Measurements from ENCODE around the gene MYH6. TPM values are rescaled to one million over a fixed set of nuclear protein-coding genes. Genes with fewer than 3 reads are reported as not detected.
"Not testable (repeated sequence)": the region's sequence is repeated elsewhere in the genome, so short reads cannot be mapped to it uniquely, and the experiment has no call there.

The MYH6 gene
- total and polyA plus RNA-seq, 8 donors = 0.03 to 1.5 (median 0.05) TPM; not detected in 3

DNA sequence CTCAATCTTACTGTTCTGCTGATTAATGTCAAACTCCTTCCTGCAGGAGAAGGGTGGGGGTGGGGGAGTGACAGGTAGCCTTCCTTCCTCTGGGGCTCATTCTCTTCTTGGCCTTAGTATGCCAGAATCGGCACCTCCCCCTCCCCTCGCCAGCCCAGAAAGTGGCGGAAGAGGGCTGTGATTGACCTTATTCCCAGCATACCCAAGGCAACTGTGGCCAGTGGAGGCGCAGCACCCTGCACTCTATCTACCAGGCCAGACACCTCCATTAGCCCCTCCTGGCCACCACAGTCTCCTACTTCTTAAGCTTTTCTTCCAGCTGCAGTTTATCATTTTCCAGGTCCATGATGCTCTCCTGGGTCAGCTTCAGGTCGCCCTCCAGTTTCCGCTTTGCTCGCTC lies 15.5 kb downstream of the MYH6 start:
- peaks cover 0 to 9% of the 10 kb centered on the region in 2 donors for H3K27me3 ChIP-seq
- TF ChIP-seq, protein P1, sequence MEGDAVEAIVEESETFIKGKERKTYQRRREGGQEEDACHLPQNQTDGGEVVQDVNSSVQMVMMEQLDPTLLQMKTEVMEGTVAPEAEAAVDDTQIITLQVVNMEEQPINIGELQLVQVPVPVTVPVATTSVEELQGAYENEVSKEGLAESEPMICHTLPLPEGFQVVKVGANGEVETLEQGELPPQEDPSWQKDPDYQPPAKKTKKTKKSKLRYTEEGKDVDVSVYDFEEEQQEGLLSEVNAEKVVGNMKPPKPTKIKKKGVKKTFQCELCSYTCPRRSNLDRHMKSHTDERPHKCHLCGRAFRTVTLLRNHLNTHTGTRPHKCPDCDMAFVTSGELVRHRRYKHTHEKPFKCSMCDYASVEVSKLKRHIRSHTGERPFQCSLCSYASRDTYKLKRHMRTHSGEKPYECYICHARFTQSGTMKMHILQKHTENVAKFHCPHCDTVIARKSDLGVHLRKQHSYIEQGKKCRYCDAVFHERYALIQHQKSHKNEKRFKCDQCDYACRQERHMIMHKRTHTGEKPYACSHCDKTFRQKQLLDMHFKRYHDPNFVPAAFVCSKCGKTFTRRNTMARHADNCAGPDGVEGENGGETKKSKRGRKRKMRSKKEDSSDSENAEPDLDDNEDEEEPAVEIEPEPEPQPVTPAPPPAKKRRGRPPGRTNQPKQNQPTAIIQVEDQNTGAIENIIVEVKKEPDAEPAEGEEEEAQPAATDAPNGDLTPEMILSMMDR (IDR thresholded peaks at IDR 0.05) = no peak
- no peaks in the 10 kb centered on the region for H3K4me1 ChIP-seq
- DNase-seq (no peak), ATAC-seq (no peak)
- no peak overlapping the region for H3K4me3 ChIP-seq
- H3K9me3 ChIP-seq = no peaks in the 10 kb centered on the region
- intact Hi-C loops (cut with DNase I) = no loop called here
- H3K27ac ChIP-seq = no peak overlapping the region
- no peaks in the 10 kb centered on the region for H3K36me3 ChIP-seq

DNA sequence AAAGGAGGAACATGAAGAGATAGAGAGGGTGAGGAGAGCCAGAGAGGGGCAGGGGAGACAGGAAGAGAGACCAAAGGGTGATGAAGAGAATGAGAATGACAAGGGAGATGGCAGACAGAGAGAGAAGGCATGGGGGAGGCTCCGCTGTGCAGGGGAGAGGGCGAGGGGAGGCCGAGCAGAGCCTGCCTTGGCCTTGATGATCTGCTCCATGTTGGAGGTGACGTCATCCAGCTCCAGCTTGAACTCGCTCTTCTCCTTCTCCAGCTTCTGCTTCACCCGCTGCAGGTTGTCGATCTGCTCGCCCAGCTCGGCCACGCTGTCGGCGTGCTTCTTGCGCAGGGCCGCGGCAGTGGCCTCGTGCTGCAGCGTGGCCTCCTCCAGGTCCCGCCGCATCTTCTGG lies 18.2 kb downstream of the MYH6 start:
- H3K27ac ChIP-seq; H3K9me3 ChIP-seq; H3K4me1 ChIP-seq; ATAC-seq; H3K27me3 ChIP-seq; H3K36me3 ChIP-seq; intact Hi-C loops (cut with DNase I); DNase-seq; H3K4me3 ChIP-seq: not testable (repeated sequence)

DNA sequence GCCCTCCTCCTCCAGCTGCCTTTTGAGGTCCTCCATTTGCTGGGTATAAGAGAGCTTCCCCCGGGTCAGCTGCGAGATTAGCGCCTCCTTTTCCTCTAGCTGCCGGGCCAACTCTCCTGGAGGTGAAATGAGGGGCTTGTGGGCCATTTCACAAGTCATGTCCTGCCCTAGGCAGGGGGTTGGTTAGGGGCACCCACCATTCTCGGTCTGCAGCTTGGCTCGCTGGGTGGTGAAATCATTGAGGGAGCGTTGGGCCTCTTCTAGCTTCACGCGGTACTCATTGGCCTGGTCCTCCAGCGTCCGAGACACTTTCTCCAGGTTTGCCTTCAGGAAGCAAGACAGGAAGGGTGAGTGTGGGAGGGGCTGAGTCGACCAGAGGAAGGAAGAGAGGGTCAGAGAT lies 18.7 kb downstream of the MYH6 start:
- TF ChIP-seq, protein P1 (IDR thresholded peaks at IDR 0.05) = no peak
- no peak for DNase-seq
- no peak overlapping the region for H3K4me3 ChIP-seq
- peaks cover 0 to 9% of the 10 kb centered on the region in 2 donors for H3K27me3 ChIP-seq
- H3K4me1 ChIP-seq = no peaks in the 10 kb centered on the region
- no peaks in the 10 kb centered on the region for H3K36me3 ChIP-seq
- no peaks in the 10 kb centered on the region for H3K9me3 ChIP-seq
- ATAC-seq = no peak
- H3K27ac ChIP-seq = no peak overlapping the region
- intact Hi-C loops (cut with DNase I) = no loop called here

DNA sequence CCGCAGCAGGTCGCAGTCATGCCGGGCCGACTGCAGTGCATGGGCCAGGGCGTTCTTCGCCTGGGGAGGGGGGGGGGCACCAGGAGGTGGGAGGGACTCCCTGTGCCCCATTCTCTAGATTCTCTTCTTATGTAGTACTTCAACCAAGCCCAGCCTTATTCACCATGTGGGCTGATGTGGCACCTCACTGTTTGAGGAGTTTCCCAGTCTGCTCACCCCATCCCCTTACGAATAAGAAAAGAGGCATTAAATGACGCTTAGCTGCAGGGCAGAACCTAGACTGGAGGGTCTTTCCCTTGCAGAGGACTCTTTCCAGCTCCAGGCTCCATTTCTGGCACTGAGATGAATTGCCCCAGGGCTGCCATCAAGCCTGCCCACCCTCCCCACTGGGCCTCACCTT lies 19.1 kb downstream of the MYH6 start:
- ATAC-seq = no peak
- no peak overlapping the region for H3K4me3 ChIP-seq
- intact Hi-C loops (cut with DNase I) = no loop called here
- DNase-seq = no peak
- no peaks in the 10 kb centered on the region for H3K36me3 ChIP-seq
- peaks cover 0 to 9% of the 10 kb centered on the region in 2 donors for H3K27me3 ChIP-seq
- no peaks in the 10 kb centered on the region for H3K4me1 ChIP-seq
- H3K27ac ChIP-seq = no peak overlapping the region
- H3K9me3 ChIP-seq = no peaks in the 10 kb centered on the region
- TF ChIP-seq, protein P1 (IDR thresholded peaks at IDR 0.05) = no peak

DNA sequence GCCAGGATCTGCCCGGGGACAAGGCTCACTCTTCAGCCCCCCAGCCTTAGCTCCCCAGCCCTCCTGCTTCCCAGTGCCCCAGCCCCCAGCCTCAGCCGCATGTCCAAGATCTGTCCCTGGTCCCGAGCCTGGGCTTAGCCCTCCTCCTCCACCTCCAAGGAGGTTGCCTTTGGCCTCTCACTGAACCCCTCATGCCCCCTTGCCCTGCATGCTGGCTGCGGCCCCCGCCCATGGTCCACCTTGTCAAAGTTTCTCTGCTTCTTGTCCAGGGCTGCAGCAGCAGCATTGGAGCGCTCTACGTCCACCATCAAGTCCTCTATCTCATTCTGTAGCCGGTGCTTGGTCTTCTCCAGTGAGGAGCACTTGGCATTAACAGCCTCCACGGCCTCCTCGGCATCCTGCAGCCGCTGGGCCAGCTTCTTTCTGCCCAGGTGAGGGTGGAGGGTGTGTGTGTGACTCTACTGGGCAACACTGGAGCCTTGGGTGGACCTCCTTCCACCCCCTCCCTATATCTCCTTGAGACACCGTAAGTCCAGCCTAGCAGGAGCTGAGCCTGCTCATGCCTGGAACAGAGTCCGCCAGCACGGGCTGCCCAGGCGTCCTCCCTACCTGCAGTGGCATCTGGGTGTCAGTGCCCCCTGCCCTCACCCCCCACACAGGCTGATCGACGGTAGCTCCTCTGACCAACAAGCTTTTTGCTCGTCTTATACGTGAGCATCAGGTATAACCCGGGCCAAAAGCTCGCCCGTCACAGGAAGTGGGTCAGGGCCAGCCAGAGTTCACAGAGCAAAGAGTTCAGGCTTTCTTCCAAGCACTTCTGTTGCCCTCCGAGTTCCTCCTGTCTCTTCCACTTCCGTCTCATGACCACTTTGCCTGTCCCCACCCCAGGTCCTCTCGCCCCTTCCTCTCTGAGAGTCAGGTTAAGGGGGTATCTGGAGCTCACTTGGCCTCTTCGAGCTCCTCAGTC lies 19.9 kb downstream of the MYH6 start:
- intact Hi-C loops (cut with DNase I) = no loop called here
- TF ChIP-seq, protein P1 (IDR thresholded peaks at IDR 0.05) = no peak
- ATAC-seq = no peak

More for the DNA sequence above, 19.9 kb downstream of the MYH6 start:
- H3K27me3 ChIP-seq = peaks cover 0 to 9% of the 10 kb centered on the region in 2 donors
- H3K9me3 ChIP-seq = no peaks in the 10 kb centered on the region
- H3K4me1 ChIP-seq = no peaks in the 10 kb centered on the region
- no peaks in the 10 kb centered on the region for H3K36me3 ChIP-seq
- H3K4me3 ChIP-seq = no peak overlapping the region
- H3K27ac ChIP-seq = no peak overlapping the region
- no peak for DNase-seq
